Measurements from ENCODE around the gene CFAP99. TPM values are rescaled to one million over a fixed set of nuclear protein-coding genes. Genes with fewer than 3 reads are reported as not detected.

The CFAP99 gene
- total RNA-seq, 1 donor from 2014 or later, result not detected

GRCh38 chr4:2415213-2415612 lies 3.5 kb upstream of the CFAP99 start:
- Histone ChIP-seq H3K4me3 (ENCODE audit: low read depth, low read length) (no peak overlapping the region), H3K36me3 (ENCODE audit: control insufficient read depth, insufficient read depth, low read length) (no peaks in the 10 kb centered on the region), H3K27me3 (ENCODE audit: control insufficient read depth, insufficient read depth, low read length) (peaks cover 12% of the 10 kb centered on the region)
- FAIRE-seq, result no peak
- DNase-seq (ENCODE audit: low read depth), result no peak
- TF ChIP-seq CTCF (IDR thresholded peaks at IDR 0.05; ENCODE audit: insufficient read depth, low read length, severe bottlenecking), result no peak

GRCh38 chr4:2415881-2416563 lies 2.7 kb upstream of the CFAP99 start:
- no peaks in the 10 kb centered on the region for H3K36me3 ChIP-seq (ENCODE audit: control insufficient read depth, insufficient read depth, low read length)
- no peak overlapping the region for H3K4me3 ChIP-seq (ENCODE audit: low read depth, low read length)
- H3K27me3 ChIP-seq (ENCODE audit: control insufficient read depth, insufficient read depth, low read length), result peaks cover 17% of the 10 kb centered on the region
- DNase-seq (ENCODE audit: low read depth), result no peak
- no peak for FAIRE-seq
- TF ChIP-seq CTCF (IDR thresholded peaks at IDR 0.05; ENCODE audit: insufficient read depth, low read length, severe bottlenecking), result no peak

GRCh38 chr4:2416564-2417225 lies 2.1 kb upstream of the CFAP99 start:
- Histone ChIP-seq H3K4me3 (ENCODE audit: low read depth, low read length) (peak overlapping the region; percentile 17), H3K27me3 (ENCODE audit: control insufficient read depth, insufficient read depth, low read length) (peaks cover 17% of the 10 kb centered on the region), H3K36me3 (ENCODE audit: control insufficient read depth, insufficient read depth, low read length) (no peaks in the 10 kb centered on the region)
- DNase-seq (ENCODE audit: low read depth) (no peak), FAIRE-seq (no peak)
- TF ChIP-seq CTCF (IDR thresholded peaks at IDR 0.05; ENCODE audit: insufficient read depth, low read length, severe bottlenecking), result no peak

GRCh38 chr4:2417226-2417764 lies 1.5 kb upstream of the CFAP99 start:
- no peaks in the 10 kb centered on the region for H3K36me3 ChIP-seq (ENCODE audit: control insufficient read depth, insufficient read depth, low read length)
- no peak for FAIRE-seq
- DNase-seq (ENCODE audit: low read depth), result no peak
- peaks cover 17% of the 10 kb centered on the region for H3K27me3 ChIP-seq (ENCODE audit: control insufficient read depth, insufficient read depth, low read length)
- no peak for TF ChIP-seq CTCF (IDR thresholded peaks at IDR 0.05; ENCODE audit: insufficient read depth, low read length, severe bottlenecking)
- peak overlapping the region; percentile 41 for H3K4me3 ChIP-seq (ENCODE audit: low read depth, low read length)

- no peaks in the 10 kb centered on the region for H3K36me3 ChIP-seq (ENCODE audit: control insufficient read depth, insufficient read depth, low read length)
- DNase-seq (ENCODE audit: low read depth) (no peak), FAIRE-seq (no peak)
- peak within 1 kb of the TSS; percentile 41 for H3K4me3 ChIP-seq (ENCODE audit: low read depth, low read length)
- peaks cover 17% of the 10 kb centered on the region for H3K27me3 ChIP-seq (ENCODE audit: control insufficient read depth, insufficient read depth, low read length)
- no peak for TF ChIP-seq CTCF (IDR thresholded peaks at IDR 0.05; ENCODE audit: insufficient read depth, low read length, severe bottlenecking)
Observed at GRCh38 chr4:2417765-2418649, 748 bp upstream of the CFAP99 start, which contains the start of gene ZFYVE28. TSS of gene ZFYVE28 (minus strand) at chr4:2418645. CDS start at chr4:2418323, 322 bp downstream.

Measured in bronchial epithelial cell (primary cell).